Tibial nerve (tissue), 4 donors: ENCODE data around the gene GRM4. TPM values are rescaled to one million over a fixed set of nuclear protein-coding genes. Genes with fewer than 3 reads are reported as not detected.

ENCODE experiments used
- DNase-seq, 2 donors: peaks; one replicate each; pipeline ENCODE4 v3.0.0-alpha.2; 2019; ENCODE audit warnings: low spot score in 2 of 2
- H3K27ac ChIP-seq, 4 donors: fragments of 200-600 bp; sonication (generic) in 3 of 4; one replicate each; pipeline ENCODE4 v1.5.1; 2017 to 2019; ENCODE audit warnings: mild to moderate bottlenecking in 1 of 4
- H3K27me3 ChIP-seq, 2 donors: fragments of 200-600 bp; sonication (generic) in 1 of 2; one replicate each; pipeline versions ENCODE4 v1.5.1 to v1.6.0; 2017 to 2019
- H3K36me3 ChIP-seq, 3 donors: fragments of 200-600 bp; sonication (generic); one replicate each; pipeline ENCODE4 v1.5.1; 2018 to 2019
- H3K4me1 ChIP-seq, 4 donors: fragments of 200-600 bp; sonication (generic) in 3 of 4; one replicate each; pipeline ENCODE4 v1.5.1; 2017 to 2019
- H3K4me3 ChIP-seq, 4 donors: fragments of 200-600 bp; sonication (generic) in 3 of 4; one replicate each; pipeline ENCODE4 v1.5.1; 2017 to 2019; ENCODE audit warnings: mild to moderate bottlenecking in 1 of 4, moderate library complexity in 1 of 4
- H3K9me3 ChIP-seq, 4 donors: fragments of 200-600 bp; sonication (generic) in 3 of 4; one replicate each; pipeline ENCODE4 v1.5.1; 2017 to 2019
- CTCF ChIP-seq, 5 experiments: fragments of 200-600 bp in 3 of 5; fragments of 450-650 bp in 2 of 5; sonication (generic) in 3 of 5; IDR thresholded peaks; one replicate each; pipeline ENCODE4 v1.5.1; 2016 to 2019; ENCODE audit warnings: antibody characterized with exemption in 5 of 5, mild to moderate bottlenecking in 3 of 5, moderate library complexity in 2 of 5
- EP300 ChIP-seq, 2 donors: sonication (generic); formaldehyde crosslinking; IDR thresholded peaks; one replicate each; pipeline ENCODE4 v1.6.1; 2017; ENCODE audit warnings: antibody characterized with exemption in 2 of 2, mild to moderate bottlenecking in 1 of 2
- POLR2A ChIP-seq, 2 donors: fragments of 450-650 bp; IDR thresholded peaks; one replicate each; pipeline ENCODE4 v1.6.1; 2017; ENCODE audit warnings: antibody characterized with exemption in 2 of 2, mild to moderate bottlenecking in 2 of 2, moderate library complexity in 2 of 2
- WGBS, 2 donors: methylation state at CpG; one replicate each; pipeline ENCODE4 v1.1.5; 2018; 5-methylcytosine and 5-hydroxymethylcytosine counted together
- total RNA-seq, 4 donors: library from RNA; depleted of rRNA; stranded (reverse); fragments of >200 nt; gene quantifications; one replicate each; pipeline ENCODE4 v1.1.0, GENCODE V29; 2016

The GRM4 gene
- total RNA-seq, 4 donors from 2014 or later: not detected

GRCh38 chr6:34051331-34051919 is 94.5 kb downstream of the GRM4 start:
- Histone ChIP-seq H3K36me3 (no peaks in the 10 kb centered on the region), H3K4me1 (peaks cover 0 to 5% (median 0%) of the 10 kb centered on the region in 4 donors), H3K27me3 (peaks cover 0 to 14% of the 10 kb centered on the region in 2 donors), H3K27ac (no peak overlapping the region), H3K4me3 (no peak overlapping the region), H3K9me3 (no peaks in the 10 kb centered on the region)
- DNase-seq: no peak
- WGBS, 2 donors: 54 to 60% methylated on average over 8 of the region's 8 CpGs
- no peak for TF ChIP-seq CTCF (IDR thresholded peaks at IDR 0.05)
- no peak for TF ChIP-seq EP300 (IDR thresholded peaks at IDR 0.05)
- no peak for TF ChIP-seq POLR2A (IDR thresholded peaks at IDR 0.05)

DNA sequence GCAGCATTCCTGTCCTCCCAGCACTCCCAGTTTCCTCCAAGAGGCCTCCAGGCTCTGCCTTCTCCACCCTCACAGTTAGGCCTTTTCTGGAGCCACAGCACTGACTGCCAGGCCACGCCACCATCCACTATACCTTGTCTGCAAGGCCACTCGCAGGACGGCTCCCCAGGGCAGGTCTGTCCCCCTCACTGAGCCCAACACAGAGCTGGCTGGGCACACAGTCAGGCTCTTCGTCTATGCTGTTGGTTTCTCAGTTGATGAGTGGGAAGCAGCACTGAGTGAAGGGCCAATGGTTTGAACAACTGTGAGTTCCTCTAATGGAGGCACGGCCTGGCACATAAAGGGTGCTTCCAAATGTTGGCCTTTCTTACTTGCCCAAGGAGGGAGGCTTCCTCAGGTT is 95.2 kb downstream of the GRM4 start:
- no peaks in the 10 kb centered on the region for H3K4me1 ChIP-seq
- H3K27me3 ChIP-seq: peaks cover 0 to 14% of the 10 kb centered on the region in 2 donors
- no peak overlapping the region for H3K27ac ChIP-seq
- H3K4me3 ChIP-seq: no peak overlapping the region
- no peaks in the 10 kb centered on the region for H3K36me3 ChIP-seq
- no peak for TF ChIP-seq POLR2A (IDR thresholded peaks at IDR 0.05)
- no peak for TF ChIP-seq CTCF (IDR thresholded peaks at IDR 0.05)
- no peak for TF ChIP-seq EP300 (IDR thresholded peaks at IDR 0.05)
- no peak for DNase-seq
- WGBS, 2 donors: 83 to 86% methylated on average over 5 of the region's 5 CpGs
- H3K9me3 ChIP-seq: no peaks in the 10 kb centered on the region

GRCh38 chr6:34049395-34050342 is 96.2 kb downstream of the GRM4 start:
- H3K9me3 ChIP-seq: no peaks in the 10 kb centered on the region
- peaks cover 0 to 14% of the 10 kb centered on the region in 2 donors for H3K27me3 ChIP-seq

GRCh38 chr6:34047913-34048867 is 97.7 kb downstream of the GRM4 start:
- Histone ChIP-seq H3K36me3 (no peaks in the 10 kb centered on the region), H3K4me3 (no peak overlapping the region), H3K27ac (no peak overlapping the region), H3K9me3 (no peaks in the 10 kb centered on the region), H3K4me1 (no peaks in the 10 kb centered on the region), H3K27me3 (peaks cover 0 to 20% of the 10 kb centered on the region in 2 donors)
- TF ChIP-seq POLR2A (IDR thresholded peaks at IDR 0.05) (no peak), EP300 (IDR thresholded peaks at IDR 0.05) (no peak), CTCF (IDR thresholded peaks at IDR 0.05) (no peak)
- DNase-seq: no peak
- 63 to 77% methylated on average over 12 to 14 of the region's 15 CpGs for WGBS, 2 donors

More at GRCh38 chr6:34049395-34050342, 96.2 kb downstream of the GRM4 start:
- H3K4me1 ChIP-seq: no peaks in the 10 kb centered on the region
- TF ChIP-seq CTCF (IDR thresholded peaks at IDR 0.05) (no peak), POLR2A (IDR thresholded peaks at IDR 0.05) (no peak)
- H3K27ac ChIP-seq: no peak overlapping the region
- H3K36me3 ChIP-seq: no peaks in the 10 kb centered on the region
- no peak overlapping the region for H3K4me3 ChIP-seq
- 68 to 75% methylated on average over 15 of the region's 15 CpGs for WGBS, 2 donors
- DNase-seq: no peak
